H9 (cell line): ENCODE data around the gene CALR. TPM values are rescaled to one million over a fixed set of nuclear protein-coding genes. Genes with fewer than 3 reads are reported as not detected.

ENCODE experiments used
- DNase-seq: peaks from one replicate; pipeline ENCODE4 v3.0.0-alpha.2; 2017
- H2AFZ ChIP-seq: one replicate; pipeline ENCODE4 v1.6.1; 2013; ENCODE audit warnings: mild to moderate bottlenecking, low read length, control low read depth, moderate library complexity
- H2AK5ac ChIP-seq: 2 replicates; pipeline ENCODE4 v1.6.1; 2013; ENCODE audit warnings: low read length, control low read depth, mixed read lengths; ENCODE audit not compliant: insufficient read length
- H2BK120ac ChIP-seq: one replicate; pipeline ENCODE4 v1.6.1; 2013; ENCODE audit warnings: low read depth, mild to moderate bottlenecking, low read length, control low read depth, inconsistent platforms; ENCODE audit not compliant: poor library complexity, severe bottlenecking
- H2BK12ac ChIP-seq: 2 replicates; pipeline ENCODE4 v1.6.1; 2013; ENCODE audit warnings: low read length, control low read depth, mixed read lengths, low read depth; ENCODE audit not compliant: insufficient read length
- H2BK15ac ChIP-seq: 2 replicates; pipeline ENCODE4 v1.6.1; 2013; ENCODE audit warnings: low read depth, low read length, control low read depth
- H2BK20ac ChIP-seq: one replicate; pipeline ENCODE4 v1.6.1; 2013; ENCODE audit warnings: low read depth, mild to moderate bottlenecking, low read length, control low read depth, inconsistent platforms; ENCODE audit not compliant: poor library complexity, severe bottlenecking
- H2BK5ac ChIP-seq: 2 replicates; pipeline ENCODE4 v1.6.1; 2013; ENCODE audit warnings: low read length, control low read depth, mixed read lengths; ENCODE audit not compliant: insufficient read length
- H3K14ac ChIP-seq: 2 replicates; pipeline ENCODE4 v1.6.1; 2013; ENCODE audit warnings: low read length, control low read depth; ENCODE audit not compliant: insufficient read depth
- H3K18ac ChIP-seq: 2 replicates; pipeline ENCODE4 v1.6.1; 2013; ENCODE audit warnings: low read depth, mild to moderate bottlenecking, mixed read lengths, low read length, control low read depth; ENCODE audit not compliant: insufficient read length
- H3K23ac ChIP-seq: 2 replicates; pipeline ENCODE4 v1.6.1; 2013; ENCODE audit warnings: low read length, control low read depth, mixed read lengths, low read depth; ENCODE audit not compliant: insufficient read length
- H3K23me2 ChIP-seq: 2 replicates; pipeline ENCODE4 v1.6.1; 2013; ENCODE audit warnings: low read depth, mild to moderate bottlenecking, mixed read lengths, low read length, control low read depth; ENCODE audit not compliant: insufficient read length, poor library complexity, severe bottlenecking
- H3K27ac ChIP-seq: 2 replicates; pipeline ENCODE4 v1.5.1; 2013; ENCODE audit warnings: low read length, control low read depth, mixed read lengths, low read depth; ENCODE audit not compliant: insufficient read length
- H3K27me3 ChIP-seq: 2 replicates; pipeline ENCODE4 v1.6.1; 2013; ENCODE audit warnings: low read length, control low read depth, inconsistent platforms; ENCODE audit not compliant: insufficient read depth
- H3K4ac ChIP-seq: 2 replicates; pipeline ENCODE4 v1.6.1; 2013; ENCODE audit warnings: low read depth, mild to moderate bottlenecking, control low read depth, inconsistent platforms, low read length, moderate library complexity
- H3K4me1 ChIP-seq: 2 replicates; pipeline ENCODE4 v1.6.1; 2013; ENCODE audit warnings: low read length, control low read depth, inconsistent platforms; ENCODE audit not compliant: insufficient read depth
- H3K4me2 ChIP-seq: 2 replicates; pipeline ENCODE4 v1.6.1; 2013; ENCODE audit warnings: low read length, control low read depth, mixed read lengths; ENCODE audit not compliant: insufficient read length, insufficient read depth
- H3K56ac ChIP-seq: 2 replicates; pipeline ENCODE4 v1.6.1; 2013; ENCODE audit warnings: low read depth, mild to moderate bottlenecking, mixed read lengths, low read length, control low read depth; ENCODE audit not compliant: insufficient read length
- H3K79me1 ChIP-seq: 2 replicates; pipeline ENCODE4 v1.6.1; 2013; ENCODE audit warnings: low read depth, mild to moderate bottlenecking, moderate library complexity, low read length, control low read depth, inconsistent platforms; ENCODE audit not compliant: insufficient read depth, poor library complexity, severe bottlenecking
- H3K79me2 ChIP-seq: 2 replicates; pipeline ENCODE4 v1.6.1; 2013; ENCODE audit warnings: low read length, control low read depth, inconsistent platforms; ENCODE audit not compliant: insufficient read depth
- H3K9ac ChIP-seq: 2 replicates; pipeline ENCODE4 v1.6.1; 2013; ENCODE audit warnings: low read length, control low read depth, mixed read lengths; ENCODE audit not compliant: insufficient read length; ENCODE audit errors: extremely low read depth
- H3K9me3 ChIP-seq: one replicate; pipeline ENCODE4 v1.6.1; 2013; ENCODE audit warnings: low read depth, low read length, inconsistent platforms; ENCODE audit not compliant: control insufficient read depth
- H3T11ph ChIP-seq: one replicate; pipeline ENCODE4 v1.6.1; 2013; ENCODE audit warnings: mild to moderate bottlenecking, low read length, control low read depth, inconsistent platforms
- H4K20me1 ChIP-seq: one replicate; pipeline ENCODE4 v1.6.1; 2013; ENCODE audit not compliant: control insufficient read depth, insufficient read length, insufficient read depth
- H4K5ac ChIP-seq: 2 replicates; pipeline ENCODE4 v1.6.1; 2013; ENCODE audit warnings: low read depth, mild to moderate bottlenecking, mixed read lengths, low read length, control low read depth; ENCODE audit not compliant: insufficient read length
- H4K8ac ChIP-seq: replicated peaks from 2 replicates; pipeline ENCODE4 v1.6.1; 2013; ENCODE audit warnings: low read length, control low read depth, mixed read lengths, low read depth; ENCODE audit not compliant: insufficient read length
- H4K91ac ChIP-seq: 2 replicates; pipeline ENCODE4 v1.6.1; 2013; ENCODE audit warnings: low read depth, mild to moderate bottlenecking, moderate library complexity, mixed read lengths, low read length, control low read depth; ENCODE audit not compliant: insufficient read length
- H3K27ac Mint-ChIP-seq, 3 experiments: 2 replicates in 2 of 3; 3 replicates in 1 of 3; pipeline ENCODE4 v1.8.0; 2020 to 2021; ENCODE audit warnings: mixed read lengths in 3 of 3, mild to moderate bottlenecking in 1 of 3, moderate library complexity in 1 of 3
- H3K27me3 Mint-ChIP-seq: 2 replicates; pipeline ENCODE4 v1.8.0; 2021; ENCODE audit warnings: low read depth, mild to moderate bottlenecking, moderate library complexity, mixed read lengths
- H3K36me3 Mint-ChIP-seq, 3 experiments: 2 replicates in 2 of 3; 3 replicates in 1 of 3; pipeline ENCODE4 v1.8.0; 2020 to 2021; ENCODE audit warnings: low read depth in 3 of 3, mixed read lengths in 3 of 3; ENCODE audit not compliant: insufficient read depth in 1 of 3
- H3K4me1 Mint-ChIP-seq, 2 experiments: 2 replicates each; pipeline ENCODE4 v1.8.0; 2020; ENCODE audit warnings: mixed read lengths in 2 of 2
- H3K4me3 Mint-ChIP-seq, 2 experiments: 2 replicates in 1 of 2; 3 replicates in 1 of 2; pipeline ENCODE4 v1.8.0; 2020 to 2021; ENCODE audit warnings: mild to moderate bottlenecking in 2 of 2, mixed read lengths in 2 of 2, moderate library complexity in 1 of 2
- H3K9me3 Mint-ChIP-seq, 2 experiments: 2 replicates in 1 of 2; 3 replicates in 1 of 2; pipeline ENCODE4 v1.8.0; 2020; ENCODE audit warnings: mild to moderate bottlenecking in 2 of 2, mixed read lengths in 2 of 2, moderate library complexity in 1 of 2
- WGBS: extraction: QIAGEN DNeasy Blood & Tissue Kit; methylation state at CpG from one replicate; pipeline ENCODE4 v1.1.7; 2013; ENCODE audit warnings: missing lambda C conversion rate, low lambda C conversion rate, mixed read lengths; ENCODE audit not compliant: insufficient read length; ENCODE audit errors: extremely low coverage; 5-methylcytosine and 5-hydroxymethylcytosine counted together
- total RNA-seq: library from RNA; stranded (reverse); gene quantifications from 2 replicates; pipeline ENCODE4 v1.2.1, GENCODE V29; 2021
- TF ChIP-seq, protein P1 (sequence below): fragments of 200-600 bp; sonication (generic); conservative IDR thresholded peaks from 3 replicates; pipeline ENCODE4 v1.8.0; 2021; ENCODE audit warnings: antibody characterized with exemption, mild to moderate bottlenecking

The CALR gene
- total RNA-seq, 1 experiment from 2014 or later = 887 TPM

DNA sequence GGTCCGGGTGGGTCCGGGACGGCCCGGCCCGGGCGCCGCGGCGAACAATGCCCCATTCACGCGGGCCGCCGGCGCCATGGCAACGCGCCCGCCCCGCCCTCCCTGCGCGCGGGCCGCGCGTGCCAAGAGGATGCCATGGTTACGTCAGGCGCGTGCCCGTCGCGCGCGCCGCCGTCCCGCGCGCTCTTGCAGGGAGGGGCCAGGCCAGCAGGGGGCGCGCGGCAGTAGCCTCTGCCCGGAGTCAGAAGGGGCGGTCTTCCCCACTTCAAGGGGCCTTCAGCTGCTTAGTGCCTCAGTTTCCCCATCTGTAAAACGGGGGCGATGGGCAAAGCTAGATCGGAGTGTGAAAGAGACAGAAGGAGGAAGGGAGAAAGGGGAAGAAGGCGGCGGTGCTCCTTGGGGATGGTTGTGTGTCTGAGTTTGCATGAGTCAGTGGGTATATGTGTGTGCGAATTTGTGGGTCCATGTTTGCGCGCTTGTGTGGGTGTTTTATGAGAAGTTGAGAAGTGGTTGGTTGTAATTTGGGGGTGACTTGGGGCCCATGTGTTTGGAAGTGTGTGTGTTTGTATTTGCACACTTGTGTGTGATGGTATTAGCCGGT, 45.2 kb downstream of the CALR start:
- Histone ChIP-seq H3K79me2 (no peaks in the 10 kb centered on the region), H3K79me1 (no peaks in the 10 kb centered on the region), H3T11ph (no peak overlapping the region), H3K4ac (no peak overlapping the region), H3K4me2 (peak overlapping the region; percentile 28), H2AFZ (no peak overlapping the region), H3K23me2 (no peaks in the 10 kb centered on the region), H3K56ac (no peak overlapping the region), H3K27ac (no peak overlapping the region), H3K14ac (no peak overlapping the region), H3K9me3 (no peaks in the 10 kb centered on the region), H4K91ac (no peak overlapping the region), H4K20me1 (no peaks in the 10 kb centered on the region), H3K4me1 (no peaks in the 10 kb centered on the region), H3K23ac (no peak overlapping the region), H4K5ac (no peak overlapping the region), H3K27me3 (peaks cover 4% of the 10 kb centered on the region; the same call in 1 of the 2 replicates), H2BK15ac (no peak overlapping the region), H2BK120ac (no peak overlapping the region), H2BK20ac (no peak overlapping the region), H2BK5ac (no peak overlapping the region), H4K8ac (no peak overlapping the region), H2BK12ac (no peak overlapping the region), H2AK5ac (no peak overlapping the region), H3K9ac (no peak overlapping the region), H3K18ac (no peak overlapping the region)
- Mint-ChIP-seq H3K27me3 (peaks cover 10% of the 10 kb centered on the region), H3K27ac (no peak overlapping the region), H3K9me3 (no peaks in the 10 kb centered on the region; a peak in 1 of 5 replicates), H3K4me3 (no peak overlapping the region), H3K36me3 (no peaks in the 10 kb centered on the region), H3K4me1 (peaks cover 6 to 9% of the 10 kb centered on the region in 2 experiments)
- peak; percentile 78 for DNase-seq
- WGBS = 100% methylated on average over 3 of the region's 51 CpGs
- TF ChIP-seq, protein P1, sequence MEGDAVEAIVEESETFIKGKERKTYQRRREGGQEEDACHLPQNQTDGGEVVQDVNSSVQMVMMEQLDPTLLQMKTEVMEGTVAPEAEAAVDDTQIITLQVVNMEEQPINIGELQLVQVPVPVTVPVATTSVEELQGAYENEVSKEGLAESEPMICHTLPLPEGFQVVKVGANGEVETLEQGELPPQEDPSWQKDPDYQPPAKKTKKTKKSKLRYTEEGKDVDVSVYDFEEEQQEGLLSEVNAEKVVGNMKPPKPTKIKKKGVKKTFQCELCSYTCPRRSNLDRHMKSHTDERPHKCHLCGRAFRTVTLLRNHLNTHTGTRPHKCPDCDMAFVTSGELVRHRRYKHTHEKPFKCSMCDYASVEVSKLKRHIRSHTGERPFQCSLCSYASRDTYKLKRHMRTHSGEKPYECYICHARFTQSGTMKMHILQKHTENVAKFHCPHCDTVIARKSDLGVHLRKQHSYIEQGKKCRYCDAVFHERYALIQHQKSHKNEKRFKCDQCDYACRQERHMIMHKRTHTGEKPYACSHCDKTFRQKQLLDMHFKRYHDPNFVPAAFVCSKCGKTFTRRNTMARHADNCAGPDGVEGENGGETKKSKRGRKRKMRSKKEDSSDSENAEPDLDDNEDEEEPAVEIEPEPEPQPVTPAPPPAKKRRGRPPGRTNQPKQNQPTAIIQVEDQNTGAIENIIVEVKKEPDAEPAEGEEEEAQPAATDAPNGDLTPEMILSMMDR = peak; percentile 92
